SIG-M5 treated with dmso at 0.1 percent for 504 hours (cell line): Measurements from ENCODE around the gene YTHDF2.
"Not testable (repeated sequence)": the region's sequence is repeated elsewhere in the genome, so short reads cannot be mapped to it uniquely, and the experiment has no call there.

ENCODE experiments used
- DNase-seq: peaks from one replicate; lab custom pipeline; 2025; ENCODE audit not compliant: unreplicated experiment; lab: John Stamatoyannopoulos, UW

YTHDF2 gene

GRCh38 chr1:28736450-28737306 lies at the start of gene YTHDF2:
Gene YTHDF2 (plus strand): TSS chr1:28736940. CDS start chr1:28737121, 181 bp downstream.
- DNase-seq = peak; percentile 94

- not testable (repeated sequence) for DNase-seq
Observed at GRCh38 chr1:28691627-28692026, 45.1 kb upstream of the YTHDF2 start.

- DNase-seq = no peak
Observed at GRCh38 chr1:28703629-28704028, 33.1 kb upstream of the YTHDF2 start.

GRCh38 chr1:28716336-28716735 lies 20.4 kb upstream of the YTHDF2 start:
- DNase-seq = no peak

- no peak for DNase-seq
Observed at GRCh38 chr1:28718166-28718565, 18.6 kb upstream of the YTHDF2 start.

GRCh38 chr1:28718586-28719331 lies 18.0 kb upstream of the YTHDF2 start:
- DNase-seq = no peak

- no peak for DNase-seq
Observed at GRCh38 chr1:28719332-28719619, 17.5 kb upstream of the YTHDF2 start.

GRCh38 chr1:28720376-28720775 lies 16.4 kb upstream of the YTHDF2 start:
- DNase-seq = no peak

GRCh38 chr1:28721927-28722326 lies 14.8 kb upstream of the YTHDF2 start:
- DNase-seq = not testable (repeated sequence)

- not testable (repeated sequence) for DNase-seq
Observed at GRCh38 chr1:28725365-28725764, 11.4 kb upstream of the YTHDF2 start.

GRCh38 chr1:28735961-28736449 lies 735 bp upstream of the YTHDF2 start:
- DNase-seq = no peak

- peak; percentile 29 for DNase-seq
Observed at GRCh38 chr1:28737307-28738132, 780 bp downstream of the YTHDF2 start.

- DNase-seq = no peak
Observed at GRCh38 chr1:28740118-28740517, 3.4 kb downstream of the YTHDF2 start.

GRCh38 chr1:28744184-28744583 lies 7.4 kb downstream of the YTHDF2 start:
- peak; percentile 21 for DNase-seq

GRCh38 chr1:28745653-28746173 lies 9.0 kb downstream of the YTHDF2 start:
- no peak for DNase-seq

- no peak for DNase-seq
Observed at GRCh38 chr1:28750330-28750729, 13.6 kb downstream of the YTHDF2 start.

GRCh38 chr1:28750771-28751294 lies 14.1 kb downstream of the YTHDF2 start:
- DNase-seq = not testable (repeated sequence)

GRCh38 chr1:28751315-28752060 lies 14.7 kb downstream of the YTHDF2 start:
- DNase-seq = no peak

- DNase-seq = no peak
Observed at GRCh38 chr1:28755701-28756100, 19.0 kb downstream of the YTHDF2 start.

GRCh38 chr1:28756846-28757245 lies 20.1 kb downstream of the YTHDF2 start:
- DNase-seq = no peak
